Measurements from ENCODE around the gene ACAP1. TPM values are rescaled to one million over a fixed set of nuclear protein-coding genes. Genes with fewer than 3 reads are reported as not detected.

ACAP1 gene
- polyA plus RNA-seq, 6 donors from 2014 or later: 117 to 177 (median 155) TPM

GRCh38 chr17:7296189-7296861 lies 40.0 kb upstream of the ACAP1 start:
- Mint-ChIP-seq H3K4me1 (peaks cover 7 to 26% (median 22%) of the 10 kb centered on the region in 3 donors), H3K27ac (peak overlapping the region in 1 of 6 donors; percentile 63), H3K36me3 (no peaks in the 10 kb centered on the region), H3K27me3 (peaks cover 23 to 56% (median 46%) of the 10 kb centered on the region in 3 donors), H3K4me3 (peak overlapping the region; percentile 12 to 91 (median 66)), H3K9me3 (peaks cover 0 to 1% (median 0%) of the 10 kb centered on the region in 7 donors)
- ATAC-seq (ENCODE audit: low read depth in 2 of 2): peak; percentile 26 to 40
- peak; percentile 59 for DNase-seq

- Mint-ChIP-seq H3K9me3 (no peaks in the 10 kb centered on the region), H3K27ac (no peak overlapping the region), H3K4me1 (peaks cover 4 to 13% (median 6%) of the 10 kb centered on the region in 3 donors), H3K27me3 (peaks cover 4 to 22% (median 18%) of the 10 kb centered on the region in 3 donors), H3K36me3 (no peaks in the 10 kb centered on the region), H3K4me3 (peak overlapping the region in 3 of 8 donors; percentile 2 to 55 (median 30))
- ATAC-seq (ENCODE audit: low read depth in 2 of 2): no peak
- no peak for DNase-seq
These were observed 32.1 kb upstream of the ACAP1 start for GRCh38 chr17:7304179-7304578.

GRCh38 chr17:7306911-7307685 lies 29.2 kb upstream of the ACAP1 start, which contains the start of gene EIF5A:
Gene EIF5A, plus strand, starts transcription at chr17:7307628. Its CDS starts 2,008 bp downstream, at chr17:7309636.
- Mint-ChIP-seq H3K4me3 (peak within 1 kb of the TSS; percentile 82 to 99 (median 98)), H3K36me3 (peaks cover 15 to 26% of the 10 kb centered on the region in 2 donors), H3K9me3 (no peaks in the 10 kb centered on the region), H3K4me1 (peaks cover 32 to 39% (median 33%) of the 10 kb centered on the region in 3 donors), H3K27ac (peak within 1 kb of the TSS; percentile 97 to 100 (median 100)), H3K27me3 (peaks cover 0 to 2% (median 1%) of the 10 kb centered on the region in 3 donors)
- DNase-seq (peak; percentile 100), ATAC-seq (ENCODE audit: low read depth in 2 of 2) (peak; percentile 68 to 70)

GRCh38 chr17:7307686-7308624 lies 28.4 kb upstream of the ACAP1 start:
- H3K4me1 Mint-ChIP-seq: peaks cover 39 to 47% (median 40%) of the 10 kb centered on the region in 3 donors
- peak; percentile 18 to 21 for ATAC-seq (ENCODE audit: low read depth in 2 of 2)
- H3K9me3 Mint-ChIP-seq: no peaks in the 10 kb centered on the region
- H3K36me3 Mint-ChIP-seq: peaks cover 15 to 26% of the 10 kb centered on the region in 2 donors
- H3K27me3 Mint-ChIP-seq: no peaks in the 10 kb centered on the region
- peak overlapping the region; percentile 82 to 99 (median 98) for H3K4me3 Mint-ChIP-seq
- DNase-seq: peak; percentile 59
- H3K27ac Mint-ChIP-seq: peak overlapping the region; percentile 97 to 100 (median 100)

GRCh38 chr17:7308625-7309433 lies 27.5 kb upstream of the ACAP1 start:
- Mint-ChIP-seq H3K4me1 (peaks cover 43 to 54% (median 47%) of the 10 kb centered on the region in 3 donors), H3K27me3 (no peaks in the 10 kb centered on the region), H3K27ac (peak overlapping the region; percentile 97 to 100 (median 99)), H3K4me3 (peak overlapping the region; percentile 82 to 99 (median 98)), H3K36me3 (peaks cover 15 to 26% of the 10 kb centered on the region in 2 donors), H3K9me3 (no peaks in the 10 kb centered on the region)
- DNase-seq (peak; percentile 86), ATAC-seq (ENCODE audit: low read depth in 2 of 2) (peak; percentile 28 to 32)

- ATAC-seq (ENCODE audit: low read depth in 2 of 2) (no peak), DNase-seq (no peak)
- Mint-ChIP-seq H3K27me3 (no peaks in the 10 kb centered on the region), H3K4me3 (peak overlapping the region; percentile 82 to 99 (median 98)), H3K36me3 (peaks cover 15 to 26% of the 10 kb centered on the region in 2 donors), H3K9me3 (no peaks in the 10 kb centered on the region), H3K4me1 (peaks cover 49 to 62% (median 54%) of the 10 kb centered on the region in 3 donors), H3K27ac (peak overlapping the region in 5 of 6 donors; percentile 97 to 100 (median 99))
These were observed 26.7 kb upstream of the ACAP1 start for GRCh38 chr17:7309628-7310027.

- Mint-ChIP-seq H3K4me1 (peaks cover 57 to 70% (median 69%) of the 10 kb centered on the region in 3 donors), H3K4me3 (peak overlapping the region in 5 of 8 donors; percentile 16 to 98 (median 82)), H3K27ac (peak overlapping the region in 5 of 6 donors; percentile 15 to 99 (median 94)), H3K36me3 (peaks cover 15 to 26% of the 10 kb centered on the region in 2 donors), H3K27me3 (no peaks in the 10 kb centered on the region), H3K9me3 (no peaks in the 10 kb centered on the region)
- no peak for ATAC-seq (ENCODE audit: low read depth in 2 of 2)
- DNase-seq: no peak
These were observed 25.1 kb upstream of the ACAP1 start for GRCh38 chr17:7311110-7311705.

- Mint-ChIP-seq H3K9me3 (no peaks in the 10 kb centered on the region), H3K27me3 (no peaks in the 10 kb centered on the region), H3K27ac (peak overlapping the region in 5 of 6 donors; percentile 74 to 97 (median 93)), H3K36me3 (peaks cover 15 to 26% of the 10 kb centered on the region in 2 donors), H3K4me1 (peaks cover 56 to 74% (median 64%) of the 10 kb centered on the region in 3 donors), H3K4me3 (peak overlapping the region in 5 of 8 donors; percentile 41 to 96 (median 66))
- DNase-seq (no peak), ATAC-seq (ENCODE audit: low read depth in 2 of 2) (no peak)
These were observed 23.8 kb upstream of the ACAP1 start for GRCh38 chr17:7312432-7313087.

GRCh38 chr17:7313088-7313889 lies 23.0 kb upstream of the ACAP1 start:
- Mint-ChIP-seq H3K27ac (peak overlapping the region; percentile 43 to 97 (median 94)), H3K4me3 (peak overlapping the region; percentile 58 to 96 (median 72)), H3K4me1 (peaks cover 56 to 74% (median 64%) of the 10 kb centered on the region in 3 donors), H3K27me3 (no peaks in the 10 kb centered on the region), H3K36me3 (peaks cover 15 to 26% of the 10 kb centered on the region in 2 donors), H3K9me3 (no peaks in the 10 kb centered on the region)
- ATAC-seq (ENCODE audit: low read depth in 2 of 2) (no peak), DNase-seq (no peak)

GRCh38 chr17:7313890-7314718 lies 22.2 kb upstream of the ACAP1 start:
- H3K27me3 Mint-ChIP-seq: no peaks in the 10 kb centered on the region
- peak overlapping the region; percentile 74 to 97 (median 92) for H3K27ac Mint-ChIP-seq
- H3K4me3 Mint-ChIP-seq: peak overlapping the region; percentile 75 to 96 (median 88)
- peaks cover 15 to 26% of the 10 kb centered on the region in 2 donors for H3K36me3 Mint-ChIP-seq
- ATAC-seq (ENCODE audit: low read depth in 2 of 2): no peak
- peaks cover 58 to 70% (median 58%) of the 10 kb centered on the region in 3 donors for H3K4me1 Mint-ChIP-seq
- no peaks in the 10 kb centered on the region for H3K9me3 Mint-ChIP-seq
- DNase-seq: no peak
